BLaER1 (cell line): Measurements from ENCODE around the gene TTLL10.

Experiments
- H3K27ac ChIP-seq: shearing (Covaris generic); formaldehyde crosslinking; 2 replicates; pipeline ENCODE4 v1.8.1; 2022
- H3K27me3 ChIP-seq: shearing (Covaris generic); formaldehyde crosslinking; 2 replicates; pipeline ENCODE4 v1.8.1; 2022
- H3K36me3 ChIP-seq: shearing (Covaris generic); formaldehyde crosslinking; 2 replicates; pipeline ENCODE4 v1.8.1; 2022
- H3K4me1 ChIP-seq: shearing (Covaris generic); formaldehyde crosslinking; 2 replicates; pipeline ENCODE4 v1.8.1; 2022
- H3K4me2 ChIP-seq: shearing (Covaris generic); formaldehyde crosslinking; 2 replicates; pipeline ENCODE4 v1.8.1; 2022
- H3K4me3 ChIP-seq: shearing (Covaris generic); formaldehyde crosslinking; 2 replicates; pipeline ENCODE4 v1.8.1; 2022
- H3K9ac ChIP-seq: shearing (Covaris generic); formaldehyde crosslinking; 2 replicates; pipeline ENCODE4 v1.8.1; 2022
- H3K9me3 ChIP-seq: shearing (Covaris generic); formaldehyde crosslinking; 2 replicates; pipeline ENCODE4 v1.8.1; 2022
- H4K20me1 ChIP-seq: shearing (Covaris generic); formaldehyde crosslinking; 2 replicates; pipeline ENCODE4 v1.8.1; 2022
- Cebpa-rat ChIP-seq: shearing (Covaris generic); IDR thresholded peaks from 2 replicates; pipeline ENCODE4 v1.8.1; 2022

The TTLL10 gene

DNA sequence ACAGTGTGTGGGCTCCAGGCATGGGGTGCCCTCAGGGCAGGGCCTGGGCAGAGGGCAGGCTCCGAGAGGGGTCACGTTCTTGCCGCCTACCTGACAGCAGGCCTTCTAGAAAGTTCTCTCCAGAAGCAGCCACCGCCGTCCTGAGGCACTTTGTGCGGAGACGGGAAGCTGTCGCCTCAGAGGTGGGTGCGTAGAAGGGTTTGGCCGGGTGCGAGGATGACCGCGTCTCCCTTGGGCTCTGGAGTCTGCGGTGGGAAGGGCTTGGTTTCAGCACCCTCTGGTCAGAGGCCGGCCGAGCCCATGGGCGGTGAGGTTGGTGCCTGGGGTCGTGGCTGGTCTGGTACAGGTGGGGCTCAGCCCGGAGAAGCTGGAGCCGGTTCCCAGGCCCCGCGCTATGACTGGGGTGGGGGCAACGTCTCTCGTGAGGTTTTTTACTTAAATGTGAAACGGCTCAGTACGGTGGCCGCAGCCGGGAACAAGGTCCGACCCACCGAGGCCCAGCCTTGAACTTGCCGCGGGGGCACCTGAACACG lies 10.1 kb upstream of the TTLL10 start:
- no peak overlapping the region for H3K4me3 ChIP-seq
- peak overlapping the region; percentile 76 for H3K4me2 ChIP-seq
- no peak overlapping the region for H3K9ac ChIP-seq
- H3K9me3 ChIP-seq: no peaks in the 10 kb centered on the region
- H3K27me3 ChIP-seq: peaks cover 34% of the 10 kb centered on the region
- no peaks in the 10 kb centered on the region for H4K20me1 ChIP-seq
- H3K4me1 ChIP-seq: peaks cover 67% of the 10 kb centered on the region
- no peaks in the 10 kb centered on the region for H3K36me3 ChIP-seq
- no peak overlapping the region for H3K27ac ChIP-seq
- TF ChIP-seq Cebpa-rat: no peak

DNA sequence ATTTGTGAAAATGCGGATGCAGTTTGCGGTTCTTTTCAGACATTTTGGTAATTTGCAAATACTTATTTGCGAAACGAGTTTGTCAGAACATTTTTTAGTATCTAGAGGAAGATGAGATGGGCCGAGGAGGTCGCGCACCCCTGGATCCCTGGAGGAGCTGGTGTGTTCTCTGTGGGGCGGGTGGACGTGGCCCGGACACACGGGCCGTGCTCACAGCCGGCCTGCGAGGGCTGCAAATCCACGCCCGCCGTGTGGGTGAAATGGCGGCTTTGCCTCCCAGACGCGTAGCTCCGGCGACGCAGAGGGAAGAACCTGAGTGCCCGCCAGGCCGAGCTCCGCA lies 9.3 kb upstream of the TTLL10 start:
- Histone ChIP-seq H3K9me3 (no peaks in the 10 kb centered on the region), H3K4me3 (no peak overlapping the region), H3K27ac (no peak overlapping the region), H3K9ac (no peak overlapping the region), H4K20me1 (no peaks in the 10 kb centered on the region), H3K27me3 (peaks cover 34% of the 10 kb centered on the region), H3K36me3 (no peaks in the 10 kb centered on the region), H3K4me2 (peak overlapping the region; percentile 76), H3K4me1 (peaks cover 67% of the 10 kb centered on the region)
- TF ChIP-seq Cebpa-rat: no peak

DNA sequence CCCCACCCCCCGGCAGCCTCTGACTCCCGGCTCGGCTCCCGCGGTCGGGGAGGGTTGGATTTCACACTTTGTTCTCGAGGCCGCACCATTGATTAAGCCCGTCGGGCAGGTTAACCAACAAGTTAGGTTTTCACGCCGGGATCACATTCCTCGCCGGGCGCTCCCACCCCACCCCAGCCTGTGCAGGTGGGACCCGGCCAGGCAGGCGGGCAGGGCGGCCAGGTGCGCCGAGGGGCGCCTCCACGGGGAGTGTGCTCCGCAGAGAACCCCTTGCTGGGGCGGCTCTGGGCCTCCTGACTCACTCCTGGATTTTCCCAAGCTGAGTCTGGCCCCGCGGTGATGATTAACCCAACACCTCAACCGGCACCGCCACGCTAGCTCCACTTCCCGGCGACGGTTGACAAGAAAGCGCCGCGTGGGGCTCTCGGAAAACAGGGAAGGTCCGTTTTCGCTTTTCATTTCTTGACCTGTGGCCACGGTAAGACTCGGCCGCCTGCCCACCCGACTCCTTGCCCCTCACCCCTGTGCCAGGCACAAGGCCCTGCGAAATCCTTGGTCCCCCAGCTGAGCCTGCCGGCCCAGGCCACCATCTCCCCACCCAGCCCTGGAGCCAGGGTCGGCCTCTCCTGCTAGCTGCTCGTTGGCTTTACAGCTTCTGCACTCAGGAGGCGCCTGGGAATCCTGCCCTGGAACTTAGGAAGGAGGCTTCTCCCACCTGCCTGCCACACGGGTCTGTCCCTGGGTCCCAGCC lies 8.8 kb upstream of the TTLL10 start:
- Histone ChIP-seq H3K4me1 (peaks cover 67% of the 10 kb centered on the region), H3K27ac (no peak overlapping the region), H3K4me3 (no peak overlapping the region), H3K27me3 (peaks cover 40% of the 10 kb centered on the region), H3K9ac (no peak overlapping the region), H3K9me3 (no peaks in the 10 kb centered on the region), H3K4me2 (peak overlapping the region; percentile 76), H4K20me1 (no peaks in the 10 kb centered on the region), H3K36me3 (no peaks in the 10 kb centered on the region)
- no peak for TF ChIP-seq Cebpa-rat

DNA sequence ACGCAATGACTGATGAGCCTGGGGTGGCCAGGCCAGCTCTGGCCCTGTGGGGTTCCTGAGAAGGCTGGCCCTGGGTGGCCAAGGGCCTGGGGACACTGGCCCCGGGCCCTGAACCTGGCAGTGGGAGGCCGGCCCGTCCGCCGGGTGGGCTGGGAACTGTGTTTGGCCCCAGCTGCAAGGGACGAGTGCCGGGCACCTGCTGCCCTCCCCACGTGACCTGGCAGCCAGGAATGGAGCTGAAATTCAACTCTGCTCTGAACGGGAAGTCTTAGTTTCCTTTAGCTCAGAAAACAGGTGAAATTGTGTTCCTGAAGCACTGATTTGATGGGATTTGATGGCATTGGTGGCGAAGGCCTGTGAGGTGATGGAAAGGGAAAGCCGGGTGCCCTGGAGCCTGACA lies 8.2 kb upstream of the TTLL10 start:
- Histone ChIP-seq H3K27me3 (peaks cover 42% of the 10 kb centered on the region), H3K9ac (no peak overlapping the region), H3K27ac (no peak overlapping the region)

DNA sequence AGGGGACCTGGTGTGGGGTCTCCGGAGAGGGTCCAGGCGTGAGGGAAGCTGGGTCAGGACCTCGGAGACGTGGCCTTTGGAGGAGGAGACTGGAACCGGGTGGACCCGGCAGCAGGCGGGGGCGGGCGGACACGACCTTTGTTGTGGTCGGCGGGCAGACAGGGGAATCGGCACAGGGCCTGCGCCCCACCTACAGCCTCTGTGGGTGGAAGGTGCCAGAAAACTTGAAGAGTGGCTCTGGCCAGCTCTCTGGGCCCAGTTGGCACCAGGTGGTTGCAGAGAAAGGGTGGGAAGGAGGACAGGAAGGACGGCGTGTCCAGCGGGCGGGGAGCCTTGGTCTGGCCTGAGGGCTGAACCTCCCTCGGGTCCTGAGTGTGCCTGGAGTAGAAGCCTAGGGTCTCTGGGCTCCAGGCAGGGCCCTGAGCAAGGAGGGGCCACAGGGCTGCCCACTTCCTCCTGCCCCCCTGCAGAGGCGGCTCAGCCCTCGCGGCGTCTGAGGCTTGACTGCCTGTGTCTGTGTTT lies 7.7 kb upstream of the TTLL10 start:
- Histone ChIP-seq H3K4me1 (peaks cover 75% of the 10 kb centered on the region), H3K9ac (no peak overlapping the region), H3K27me3 (peaks cover 42% of the 10 kb centered on the region), H3K4me3 (no peak overlapping the region), H3K9me3 (no peaks in the 10 kb centered on the region), H4K20me1 (peaks cover 5% of the 10 kb centered on the region), H3K4me2 (peak overlapping the region; percentile 76), H3K27ac (no peak overlapping the region), H3K36me3 (no peaks in the 10 kb centered on the region)
- TF ChIP-seq Cebpa-rat: no peak

More for the DNA sequence above, 8.2 kb upstream of the TTLL10 start:
- Histone ChIP-seq H3K4me1 (peaks cover 70% of the 10 kb centered on the region), H3K4me3 (no peak overlapping the region), H4K20me1 (peaks cover under 1% of the 10 kb centered on the region; the same call in 1 of the 2 replicates), H3K9me3 (no peaks in the 10 kb centered on the region), H3K36me3 (no peaks in the 10 kb centered on the region), H3K4me2 (peak overlapping the region; percentile 76)
- no peak for TF ChIP-seq Cebpa-rat

DNA sequence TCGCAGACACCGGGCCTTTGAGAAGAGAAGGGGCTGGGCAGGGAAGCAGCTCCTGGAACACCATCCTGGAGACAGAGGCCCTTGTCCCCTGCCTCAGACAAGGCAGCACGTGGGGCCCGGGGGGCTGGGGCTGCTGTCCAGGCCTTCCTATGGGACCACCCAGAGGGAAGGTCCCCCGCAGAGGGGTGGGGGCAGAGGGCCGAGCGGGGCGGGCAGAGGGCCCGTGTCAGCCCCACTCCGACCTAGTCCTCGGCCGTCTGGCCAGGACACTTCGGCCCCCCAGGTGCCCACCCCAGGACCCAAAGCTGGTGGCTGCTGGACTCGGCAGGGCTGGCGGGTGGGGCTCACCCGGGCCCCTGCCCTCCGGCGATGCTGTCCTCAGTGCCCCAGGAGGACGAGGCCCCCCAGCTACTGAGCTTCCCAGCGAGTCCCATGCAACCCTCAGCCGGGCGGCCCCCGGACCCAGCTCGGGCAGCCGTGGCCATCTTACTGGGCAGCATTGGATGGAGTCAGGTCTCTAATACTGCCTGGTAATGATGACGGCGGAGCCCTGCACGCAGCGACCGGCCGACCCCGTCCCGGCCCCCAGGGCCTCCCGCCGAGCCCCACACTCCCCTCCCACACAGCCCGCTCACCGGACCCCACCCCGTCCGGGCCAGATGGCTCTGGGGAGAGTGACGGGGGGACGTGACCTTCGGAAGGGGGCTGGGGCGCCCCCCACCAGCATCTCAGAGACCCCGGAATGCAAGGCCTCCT lies 6.9 kb upstream of the TTLL10 start:
- no peaks in the 10 kb centered on the region for H3K36me3 ChIP-seq
- H3K9me3 ChIP-seq: no peaks in the 10 kb centered on the region
- TF ChIP-seq Cebpa-rat: no peak
- peaks cover 42% of the 10 kb centered on the region for H3K27me3 ChIP-seq
- H3K4me1 ChIP-seq: peaks cover 84% of the 10 kb centered on the region
- no peak overlapping the region for H3K9ac ChIP-seq
- peak overlapping the region; percentile 76 for H3K4me2 ChIP-seq
- peaks cover 13% of the 10 kb centered on the region for H4K20me1 ChIP-seq
- H3K4me3 ChIP-seq: no peak overlapping the region
- H3K27ac ChIP-seq: no peak overlapping the region

DNA sequence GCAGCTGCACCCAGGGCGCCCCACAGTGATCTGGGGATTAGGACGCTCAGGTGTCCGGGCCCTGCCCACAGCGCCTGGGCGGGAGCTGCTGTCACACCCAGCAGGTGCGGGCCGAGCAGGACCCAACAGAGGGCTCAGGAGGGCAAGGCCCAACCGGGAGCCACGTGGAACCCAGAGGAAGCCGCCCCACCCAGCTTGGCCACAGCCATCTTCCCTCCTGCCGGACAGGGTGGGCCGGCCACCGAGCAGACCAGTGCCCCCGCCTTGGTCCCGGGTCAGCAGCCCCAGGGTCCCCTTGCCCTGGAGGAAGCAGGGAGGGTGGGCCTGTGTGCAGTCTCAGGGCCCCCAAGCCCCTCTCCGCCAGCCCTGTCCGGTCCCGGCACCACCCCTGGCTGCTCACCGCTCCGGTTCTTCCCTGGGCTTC lies 6.3 kb upstream of the TTLL10 start:
- Histone ChIP-seq H3K27me3 (peaks cover 42% of the 10 kb centered on the region), H3K9ac (no peak overlapping the region), H3K36me3 (no peaks in the 10 kb centered on the region), H3K4me1 (peaks cover 90% of the 10 kb centered on the region), H3K9me3 (no peaks in the 10 kb centered on the region), H4K20me1 (peaks cover 13% of the 10 kb centered on the region), H3K4me3 (no peak overlapping the region), H3K27ac (no peak overlapping the region), H3K4me2 (peak overlapping the region; percentile 76; the same call in 1 of the 2 replicates)
- TF ChIP-seq Cebpa-rat: no peak

DNA sequence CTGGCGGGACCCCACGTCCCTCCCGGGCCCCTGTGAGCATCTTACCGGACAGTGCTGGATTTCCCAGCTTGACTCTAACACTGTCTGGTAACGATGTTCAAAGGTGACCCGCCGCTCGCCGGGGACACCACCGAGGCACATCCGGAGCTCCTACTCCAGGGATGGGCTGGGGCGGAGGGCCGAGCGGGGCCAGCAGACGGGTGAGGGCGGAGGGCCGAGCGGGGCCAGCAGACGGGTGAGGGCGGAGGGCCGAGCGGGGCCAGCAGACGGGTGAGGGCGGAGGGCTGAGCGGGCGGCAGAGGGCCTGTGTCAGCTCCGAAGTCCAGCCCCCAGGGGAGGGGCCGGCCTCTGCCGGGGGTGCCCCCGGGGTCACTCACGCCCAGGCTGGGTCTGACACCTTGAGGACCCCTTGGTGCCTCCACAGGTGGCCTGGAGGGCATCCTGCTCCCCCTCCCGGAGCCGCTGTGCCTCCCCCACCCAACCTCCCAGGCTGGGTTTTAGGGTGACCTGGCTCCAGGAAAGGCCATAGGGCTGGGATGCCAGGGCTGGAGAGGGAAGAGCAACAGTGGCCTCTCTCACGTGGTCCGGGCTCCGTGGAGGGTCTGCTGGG lies 5.7 kb upstream of the TTLL10 start:
- no peaks in the 10 kb centered on the region for H3K36me3 ChIP-seq
- H3K4me2 ChIP-seq: peak overlapping the region; percentile 92; the same call in 1 of the 2 replicates
- H3K9ac ChIP-seq: no peak overlapping the region
- no peak overlapping the region for H3K4me3 ChIP-seq
- H3K9me3 ChIP-seq: no peaks in the 10 kb centered on the region
- no peak for TF ChIP-seq Cebpa-rat
- H3K27ac ChIP-seq: no peak overlapping the region
- H3K4me1 ChIP-seq: peaks cover 94% of the 10 kb centered on the region
- peaks cover 40% of the 10 kb centered on the region for H3K27me3 ChIP-seq
- peaks cover 13% of the 10 kb centered on the region for H4K20me1 ChIP-seq

DNA sequence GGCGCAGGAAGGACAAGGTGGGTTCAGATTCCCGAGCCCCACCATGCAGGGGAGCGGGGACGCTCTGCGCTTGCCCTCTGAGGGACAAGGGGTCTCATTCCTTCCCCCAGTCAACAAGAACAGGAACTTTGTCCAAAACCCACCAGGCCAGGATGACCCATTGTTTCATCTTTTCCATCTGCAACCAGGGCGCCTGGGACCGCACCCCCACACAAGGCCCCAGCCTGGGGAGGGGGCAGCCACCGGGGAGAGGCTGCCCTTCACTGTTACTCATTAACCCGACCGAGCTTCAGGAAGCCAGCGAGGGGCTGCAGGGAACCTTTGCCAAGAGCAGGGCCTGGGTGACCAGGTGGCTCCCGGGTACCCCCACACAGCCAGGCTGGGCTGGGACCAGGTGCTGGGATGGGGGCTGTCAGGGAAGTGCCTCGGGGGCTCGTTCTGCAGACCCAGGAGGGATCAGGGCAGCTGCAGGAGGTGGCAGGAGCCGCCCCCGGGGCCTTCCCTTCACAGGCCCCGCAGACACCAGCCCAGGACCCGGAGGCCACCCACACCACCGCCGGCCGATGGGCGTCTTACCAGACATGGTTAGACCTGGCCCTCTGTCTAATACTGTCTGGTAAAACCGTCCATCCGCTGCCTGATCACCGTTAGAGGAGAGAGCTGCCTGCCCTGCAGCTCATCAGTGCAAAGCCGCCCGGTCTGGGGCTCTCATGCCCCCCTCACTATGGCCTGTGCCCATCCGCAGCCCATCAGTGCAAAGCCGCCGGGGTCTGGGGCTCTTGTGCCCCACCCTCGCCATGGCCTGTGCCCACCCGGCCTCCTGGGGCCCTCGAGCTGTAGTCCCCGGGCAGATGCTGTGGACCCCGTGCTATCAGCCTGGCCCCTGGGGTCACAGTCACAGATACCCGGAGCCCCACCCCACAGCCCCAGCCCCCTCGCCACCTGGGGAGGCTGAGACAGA lies 4.9 kb upstream of the TTLL10 start:
- peaks cover 37% of the 10 kb centered on the region for H3K27me3 ChIP-seq
- H3K27ac ChIP-seq: no peak overlapping the region
- no peak for TF ChIP-seq Cebpa-rat
- H3K4me3 ChIP-seq: no peak overlapping the region
- H3K36me3 ChIP-seq: no peaks in the 10 kb centered on the region
- H4K20me1 ChIP-seq: peaks cover 13% of the 10 kb centered on the region
- H3K4me2 ChIP-seq: peak overlapping the region; percentile 92
- H3K4me1 ChIP-seq: peaks cover 94% of the 10 kb centered on the region
- no peaks in the 10 kb centered on the region for H3K9me3 ChIP-seq
- H3K9ac ChIP-seq: no peak overlapping the region
